Measurements from ENCODE around the gene NTN1. TPM values are rescaled to one million over a fixed set of nuclear protein-coding genes. Genes with fewer than 3 reads are reported as not detected.

The NTN1 gene
- total RNA-seq, 1 experiment from 2014 or later, result 4.2 TPM

DNA sequence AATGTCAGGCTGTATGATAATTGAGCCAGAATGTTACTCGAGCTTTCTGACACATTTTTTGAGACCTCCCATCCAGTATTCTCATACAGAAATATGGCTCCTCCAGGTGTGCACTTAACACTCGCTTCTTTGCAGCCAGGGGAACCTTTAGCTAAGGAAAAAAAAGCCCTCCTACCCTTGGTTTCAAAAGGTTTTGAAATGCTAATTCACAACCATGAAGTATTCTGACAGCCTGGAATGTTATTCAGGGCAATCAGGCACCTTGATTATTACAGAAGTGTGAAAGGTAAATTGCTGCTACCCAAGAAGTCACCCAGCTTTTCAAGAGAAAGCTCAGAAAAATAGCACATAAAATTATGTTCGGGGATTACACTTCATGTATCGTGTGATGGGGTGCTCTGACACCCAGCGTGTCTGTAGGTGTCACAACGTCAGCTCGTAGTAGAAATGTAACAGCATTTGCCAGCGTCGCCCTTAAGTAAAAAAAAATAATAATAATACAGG lies 41.1 kb downstream of the NTN1 start:
- H3K4me1 ChIP-seq (ENCODE audit: control insufficient read depth in 1 of 2, insufficient read depth in 2 of 2, low read length in 2 of 2), result no peaks in the 10 kb centered on the region
- ChIA-PET CTCF (no interaction called here), POLR2A (no interaction called here), RAD21 (ENCODE audit: low non-redundant PET in 1 of 2, low total read pairs in 2 of 2, uncharacterized antibody in 2 of 2, unreplicated experiment in 2 of 2) (no interaction called here)
- intact Hi-C loops (cut with micrococcal nuclease), result no loop called here
- H4K20me1 ChIP-seq (ENCODE audit: insufficient read depth), result no peaks in the 10 kb centered on the region
- H3K9me2 ChIP-seq (ENCODE audit: insufficient read depth), result no peaks in the 10 kb centered on the region
- DNase-seq (ENCODE audit: low read depth, low spot score), result no peak
- no TSS peak for BruUV-seq (replicated peaks)
- H3K79me2 ChIP-seq (ENCODE audit: insufficient read depth, low read length), result no peaks in the 10 kb centered on the region
- no peak overlapping the region for H3K4me2 ChIP-seq (ENCODE audit: low read length)
- H3K9me3 ChIP-seq (ENCODE audit: control insufficient read depth in 1 of 2, insufficient read depth in 1 of 2, low read depth in 1 of 2, low read length in 2 of 2), result no peaks in the 10 kb centered on the region
- H3K27ac ChIP-seq (ENCODE audit: low read depth, low read length), result no peak overlapping the region
- no peaks in the 10 kb centered on the region for H3K36me3 ChIP-seq (ENCODE audit: control insufficient read depth in 1 of 2, insufficient read depth in 2 of 2, low read length in 2 of 2)
- H3K4me3 ChIP-seq (replicated peaks in 1 of 2; ENCODE audit: low read depth in 1 of 2, low read length in 2 of 2), result no peak overlapping the region
- no peak overlapping the region for H3K9ac ChIP-seq (ENCODE audit: low read length)
- ATAC-seq, result no peak
- TF ChIP-seq TCF7L2 (IDR thresholded peaks at IDR 0.05; ENCODE audit: borderline replicate concordance, extremely low read depth, insufficient read depth, insufficient read length) (no peak), SRF (IDR thresholded peaks at IDR 0.05; ENCODE audit: low read depth) (no peak), YY1 (IDR thresholded peaks at IDR 0.05; ENCODE audit: extremely low read depth, insufficient replicate concordance, low read depth, low read length) (no peak), EZH2phosphoT487 (IDR thresholded peaks at IDR 0.05; ENCODE audit: borderline replicate concordance) (no peak), FOSL1 (IDR thresholded peaks at IDR 0.05; ENCODE audit: low read depth) (no peak), CEBPB (IDR thresholded peaks at IDR 0.05; ENCODE audit: low read depth) (no peak), SP1 (IDR thresholded peaks at IDR 0.05; ENCODE audit: low read depth) (no peak)
- TF ChIP-seq, protein P1, sequence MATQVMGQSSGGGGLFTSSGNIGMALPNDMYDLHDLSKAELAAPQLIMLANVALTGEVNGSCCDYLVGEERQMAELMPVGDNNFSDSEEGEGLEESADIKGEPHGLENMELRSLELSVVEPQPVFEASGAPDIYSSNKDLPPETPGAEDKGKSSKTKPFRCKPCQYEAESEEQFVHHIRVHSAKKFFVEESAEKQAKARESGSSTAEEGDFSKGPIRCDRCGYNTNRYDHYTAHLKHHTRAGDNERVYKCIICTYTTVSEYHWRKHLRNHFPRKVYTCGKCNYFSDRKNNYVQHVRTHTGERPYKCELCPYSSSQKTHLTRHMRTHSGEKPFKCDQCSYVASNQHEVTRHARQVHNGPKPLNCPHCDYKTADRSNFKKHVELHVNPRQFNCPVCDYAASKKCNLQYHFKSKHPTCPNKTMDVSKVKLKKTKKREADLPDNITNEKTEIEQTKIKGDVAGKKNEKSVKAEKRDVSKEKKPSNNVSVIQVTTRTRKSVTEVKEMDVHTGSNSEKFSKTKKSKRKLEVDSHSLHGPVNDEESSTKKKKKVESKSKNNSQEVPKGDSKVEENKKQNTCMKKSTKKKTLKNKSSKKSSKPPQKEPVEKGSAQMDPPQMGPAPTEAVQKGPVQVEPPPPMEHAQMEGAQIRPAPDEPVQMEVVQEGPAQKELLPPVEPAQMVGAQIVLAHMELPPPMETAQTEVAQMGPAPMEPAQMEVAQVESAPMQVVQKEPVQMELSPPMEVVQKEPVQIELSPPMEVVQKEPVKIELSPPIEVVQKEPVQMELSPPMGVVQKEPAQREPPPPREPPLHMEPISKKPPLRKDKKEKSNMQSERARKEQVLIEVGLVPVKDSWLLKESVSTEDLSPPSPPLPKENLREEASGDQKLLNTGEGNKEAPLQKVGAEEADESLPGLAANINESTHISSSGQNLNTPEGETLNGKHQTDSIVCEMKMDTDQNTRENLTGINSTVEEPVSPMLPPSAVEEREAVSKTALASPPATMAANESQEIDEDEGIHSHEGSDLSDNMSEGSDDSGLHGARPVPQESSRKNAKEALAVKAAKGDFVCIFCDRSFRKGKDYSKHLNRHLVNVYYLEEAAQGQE (IDR thresholded peaks at IDR 0.05; ENCODE audit: low read depth), result no peak
- H3K27me3 ChIP-seq (ENCODE audit: insufficient read depth, low read length), result no peaks in the 10 kb centered on the region
- no peak overlapping the region for H2AFZ ChIP-seq (ENCODE audit: low read depth, low read length, poor library complexity, severe bottlenecking)

Data from HCT116 (cell line).